ENCODE measurements around the gene XYLT1.

XYLT1 gene

DNA sequence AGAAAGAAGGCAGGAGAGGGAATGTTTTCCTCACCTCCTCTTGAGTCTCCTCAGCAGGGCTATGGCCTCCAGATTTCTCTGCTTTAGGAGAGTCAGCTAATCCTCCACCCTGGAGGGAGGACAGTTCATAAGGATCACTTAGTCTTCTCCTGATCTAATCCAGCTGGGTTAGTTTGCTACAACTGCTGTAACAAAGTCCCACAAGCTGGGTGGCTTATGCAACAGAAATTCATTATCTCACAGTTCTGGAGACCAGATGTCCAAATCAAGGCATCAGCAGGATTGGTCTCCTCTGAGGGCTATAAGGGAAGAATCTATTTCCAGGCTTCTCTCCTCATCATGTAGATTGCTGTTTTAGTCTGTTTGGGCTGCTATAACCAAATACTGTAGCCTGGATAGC, 40.6 kb upstream of the XYLT1 start:
- no peaks in the 10 kb centered on the region for H3F3A ChIP-seq (ENCODE audit: control insufficient read depth, insufficient read depth)
- TF ChIP-seq, protein P1, sequence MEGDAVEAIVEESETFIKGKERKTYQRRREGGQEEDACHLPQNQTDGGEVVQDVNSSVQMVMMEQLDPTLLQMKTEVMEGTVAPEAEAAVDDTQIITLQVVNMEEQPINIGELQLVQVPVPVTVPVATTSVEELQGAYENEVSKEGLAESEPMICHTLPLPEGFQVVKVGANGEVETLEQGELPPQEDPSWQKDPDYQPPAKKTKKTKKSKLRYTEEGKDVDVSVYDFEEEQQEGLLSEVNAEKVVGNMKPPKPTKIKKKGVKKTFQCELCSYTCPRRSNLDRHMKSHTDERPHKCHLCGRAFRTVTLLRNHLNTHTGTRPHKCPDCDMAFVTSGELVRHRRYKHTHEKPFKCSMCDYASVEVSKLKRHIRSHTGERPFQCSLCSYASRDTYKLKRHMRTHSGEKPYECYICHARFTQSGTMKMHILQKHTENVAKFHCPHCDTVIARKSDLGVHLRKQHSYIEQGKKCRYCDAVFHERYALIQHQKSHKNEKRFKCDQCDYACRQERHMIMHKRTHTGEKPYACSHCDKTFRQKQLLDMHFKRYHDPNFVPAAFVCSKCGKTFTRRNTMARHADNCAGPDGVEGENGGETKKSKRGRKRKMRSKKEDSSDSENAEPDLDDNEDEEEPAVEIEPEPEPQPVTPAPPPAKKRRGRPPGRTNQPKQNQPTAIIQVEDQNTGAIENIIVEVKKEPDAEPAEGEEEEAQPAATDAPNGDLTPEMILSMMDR (IDR thresholded peaks at IDR 0.05; ENCODE audit: low read depth, low read length, poor library complexity, severe bottlenecking): no peak
- TF ChIP-seq EZH2phosphoT487 (IDR thresholded peaks at IDR 0.05; ENCODE audit: borderline replicate concordance, low read length): no peak
- H3K9me2 ChIP-seq (replicated peaks; ENCODE audit: control insufficient read depth, low read length): no peaks in the 10 kb centered on the region
- H3K4me2 ChIP-seq (ENCODE audit: low read length): no peak overlapping the region
- no peaks in the 10 kb centered on the region for H3K36me3 ChIP-seq (ENCODE audit: control insufficient read depth, low read length)
- peaks cover 19% of the 10 kb centered on the region for H3K27me3 ChIP-seq (ENCODE audit: control insufficient read depth, low read length)
- H3K27ac ChIP-seq (ENCODE audit: low read depth, low read length): no peak overlapping the region
- H4K20me1 ChIP-seq (ENCODE audit: control insufficient read depth, insufficient read depth, low read depth, low read length): no peaks in the 10 kb centered on the region
- H3K4me3 ChIP-seq (ENCODE audit: low read length): no peak overlapping the region
- no peaks in the 10 kb centered on the region for H3K79me2 ChIP-seq (ENCODE audit: control insufficient read depth, low read length)
- H3K4me1 ChIP-seq (ENCODE audit: control insufficient read depth, low read length): peaks cover 4% of the 10 kb centered on the region; the same call in 1 of the 2 replicates
- H3K9me3 ChIP-seq (ENCODE audit: control insufficient read depth, insufficient read depth, low read length): no peaks in the 10 kb centered on the region

DNA sequence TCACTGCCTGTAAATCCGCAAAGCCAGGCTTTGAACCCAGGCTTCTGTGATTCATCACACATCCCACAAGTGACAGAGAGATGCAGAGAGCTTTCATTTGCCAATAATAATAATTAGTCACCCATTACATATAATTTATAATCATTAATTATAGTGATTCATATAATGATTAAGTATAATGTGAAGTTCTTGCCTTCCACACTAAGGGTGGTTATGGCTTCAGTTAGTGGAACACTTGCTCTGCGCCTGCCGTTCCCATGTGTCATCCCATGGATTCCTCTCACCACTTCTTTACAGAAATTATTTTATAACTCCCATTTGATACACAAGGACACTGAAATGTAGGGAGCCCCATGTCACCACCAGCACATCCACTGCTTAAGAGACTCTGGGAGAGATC, 39.8 kb upstream of the XYLT1 start:
- Histone ChIP-seq H3K36me3 (ENCODE audit: control insufficient read depth, low read length) (no peaks in the 10 kb centered on the region), H3K9me2 (replicated peaks; ENCODE audit: control insufficient read depth, low read length) (no peaks in the 10 kb centered on the region), H3K27ac (ENCODE audit: low read depth, low read length) (no peak overlapping the region), H3K4me2 (ENCODE audit: low read length) (no peak overlapping the region), H3F3A (ENCODE audit: control insufficient read depth, insufficient read depth) (no peaks in the 10 kb centered on the region), H4K20me1 (ENCODE audit: control insufficient read depth, insufficient read depth, low read depth, low read length) (no peaks in the 10 kb centered on the region), H3K27me3 (ENCODE audit: control insufficient read depth, low read length) (peaks cover 19% of the 10 kb centered on the region), H3K9me3 (ENCODE audit: control insufficient read depth, insufficient read depth, low read length) (no peaks in the 10 kb centered on the region), H3K4me3 (ENCODE audit: low read length) (no peak overlapping the region), H3K4me1 (ENCODE audit: control insufficient read depth, low read length) (peaks cover 4% of the 10 kb centered on the region; the same call in 1 of the 2 replicates), H3K79me2 (ENCODE audit: control insufficient read depth, low read length) (no peaks in the 10 kb centered on the region)
- no peak for TF ChIP-seq EZH2phosphoT487 (IDR thresholded peaks at IDR 0.05; ENCODE audit: borderline replicate concordance, low read length)
- TF ChIP-seq, protein P1 (IDR thresholded peaks at IDR 0.05; ENCODE audit: low read depth, low read length, poor library complexity, severe bottlenecking): no peak

DNA sequence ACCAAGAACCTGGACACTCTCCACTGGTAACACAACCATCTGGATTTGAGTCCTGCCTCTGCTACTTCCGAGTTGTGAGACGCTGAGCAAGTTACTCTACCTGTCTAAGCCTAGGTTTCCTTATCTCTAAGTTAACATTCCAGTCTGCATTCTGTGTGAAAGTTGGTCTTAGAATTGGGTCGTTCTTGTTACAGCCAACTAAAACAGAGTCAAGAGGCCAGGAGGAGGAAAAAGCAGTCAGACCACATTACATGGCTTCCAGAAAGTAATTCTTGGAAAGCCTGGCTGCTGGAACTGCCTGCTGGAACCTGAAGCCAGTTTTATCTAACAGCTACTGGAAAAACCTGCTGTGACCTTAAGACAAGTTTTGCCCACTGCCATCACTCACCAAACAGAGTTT, 38.4 kb upstream of the XYLT1 start:
- Histone ChIP-seq H3K27me3 (ENCODE audit: control insufficient read depth, low read length) (peaks cover 19% of the 10 kb centered on the region), H3K9me2 (replicated peaks; ENCODE audit: control insufficient read depth, low read length) (no peaks in the 10 kb centered on the region), H3K4me1 (ENCODE audit: control insufficient read depth, low read length) (peaks cover 4% of the 10 kb centered on the region; the same call in 1 of the 2 replicates), H3K4me2 (ENCODE audit: low read length) (no peak overlapping the region), H4K20me1 (ENCODE audit: control insufficient read depth, insufficient read depth, low read depth, low read length) (no peaks in the 10 kb centered on the region), H3K27ac (ENCODE audit: low read depth, low read length) (no peak overlapping the region), H3K79me2 (ENCODE audit: control insufficient read depth, low read length) (no peaks in the 10 kb centered on the region), H3K36me3 (ENCODE audit: control insufficient read depth, low read length) (no peaks in the 10 kb centered on the region), H3K9me3 (ENCODE audit: control insufficient read depth, insufficient read depth, low read length) (no peaks in the 10 kb centered on the region), H3F3A (ENCODE audit: control insufficient read depth, insufficient read depth) (no peaks in the 10 kb centered on the region), H3K4me3 (ENCODE audit: low read length) (no peak overlapping the region)
- TF ChIP-seq, protein P1 (IDR thresholded peaks at IDR 0.05; ENCODE audit: low read depth, low read length, poor library complexity, severe bottlenecking): no peak
- no peak for TF ChIP-seq EZH2phosphoT487 (IDR thresholded peaks at IDR 0.05; ENCODE audit: borderline replicate concordance, low read length)

All from DOHH2 (cell line).